Measurements from ENCODE around the gene QSOX1. TPM values are rescaled to one million over a fixed set of nuclear protein-coding genes. Genes with fewer than 3 reads are reported as not detected.

The QSOX1 gene
- total RNA-seq, 1 experiment from 2014 or later: 192 TPM

DNA sequence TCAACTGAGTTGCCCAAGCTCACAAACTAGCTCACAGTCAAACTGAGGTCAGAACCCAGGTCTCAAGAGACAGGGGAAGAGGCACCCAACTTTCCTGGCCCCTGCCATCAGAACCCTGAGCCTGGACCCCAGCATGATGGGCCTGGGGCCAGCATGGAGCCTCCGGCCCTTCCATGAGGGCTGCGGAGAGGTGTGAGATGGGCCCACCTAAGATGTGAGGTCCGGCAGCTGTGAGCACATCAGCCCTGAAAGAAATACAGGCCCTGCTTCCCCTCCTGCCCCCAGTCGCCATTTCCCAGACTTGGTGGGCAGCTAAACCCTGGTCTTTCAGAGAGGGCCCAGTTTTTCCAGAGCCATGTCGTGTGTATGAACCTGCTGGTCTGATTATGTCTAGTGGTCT, 30.6 kb downstream of the QSOX1 start:
- no peak overlapping the region for H3K9ac ChIP-seq (ENCODE audit: low read length)
- no peaks in the 10 kb centered on the region for H3K9me3 ChIP-seq (ENCODE audit: low read length)
- H3K27ac ChIP-seq (ENCODE audit: low read length): no peak overlapping the region
- BruUV-seq (replicated peaks): no TSS peak
- H3K9me2 ChIP-seq (replicated peaks; ENCODE audit: low read length): no peaks in the 10 kb centered on the region
- ATAC-seq (no peak), DNase-seq (no peak)
- H3K27me3 ChIP-seq (ENCODE audit: low read length): no peaks in the 10 kb centered on the region
- peaks cover 59% of the 10 kb centered on the region for H3K36me3 ChIP-seq (ENCODE audit: low read depth, low read length)
- TF ChIP-seq EZH2 (IDR thresholded peaks at IDR 0.05; ENCODE audit: low read length, unreplicated experiment) (no peak), EZH2phosphoT487 (IDR thresholded peaks at IDR 0.05; ENCODE audit: borderline replicate concordance, low read length) (no peak)
- TF ChIP-seq, protein P1, sequence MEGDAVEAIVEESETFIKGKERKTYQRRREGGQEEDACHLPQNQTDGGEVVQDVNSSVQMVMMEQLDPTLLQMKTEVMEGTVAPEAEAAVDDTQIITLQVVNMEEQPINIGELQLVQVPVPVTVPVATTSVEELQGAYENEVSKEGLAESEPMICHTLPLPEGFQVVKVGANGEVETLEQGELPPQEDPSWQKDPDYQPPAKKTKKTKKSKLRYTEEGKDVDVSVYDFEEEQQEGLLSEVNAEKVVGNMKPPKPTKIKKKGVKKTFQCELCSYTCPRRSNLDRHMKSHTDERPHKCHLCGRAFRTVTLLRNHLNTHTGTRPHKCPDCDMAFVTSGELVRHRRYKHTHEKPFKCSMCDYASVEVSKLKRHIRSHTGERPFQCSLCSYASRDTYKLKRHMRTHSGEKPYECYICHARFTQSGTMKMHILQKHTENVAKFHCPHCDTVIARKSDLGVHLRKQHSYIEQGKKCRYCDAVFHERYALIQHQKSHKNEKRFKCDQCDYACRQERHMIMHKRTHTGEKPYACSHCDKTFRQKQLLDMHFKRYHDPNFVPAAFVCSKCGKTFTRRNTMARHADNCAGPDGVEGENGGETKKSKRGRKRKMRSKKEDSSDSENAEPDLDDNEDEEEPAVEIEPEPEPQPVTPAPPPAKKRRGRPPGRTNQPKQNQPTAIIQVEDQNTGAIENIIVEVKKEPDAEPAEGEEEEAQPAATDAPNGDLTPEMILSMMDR (conservative IDR thresholded peaks at IDR 0.05; ENCODE audit: low read depth, low read length): no peak
- H3K79me2 ChIP-seq (ENCODE audit: low read length): no peaks in the 10 kb centered on the region
- no peak overlapping the region for H2AFZ ChIP-seq (ENCODE audit: low read length)
- no peaks in the 10 kb centered on the region; the same call in 1 of the 2 replicates for H4K20me1 ChIP-seq (ENCODE audit: low read length)
- intact Hi-C loops (cut with micrococcal nuclease): no loop called here
- POLR2A ChIA-PET (ENCODE audit: unreplicated experiment): no interaction called here
- H3K4me1 ChIP-seq (ENCODE audit: insufficient read depth, low read length): no peaks in the 10 kb centered on the region
- no peaks in the 10 kb centered on the region for H3F3A ChIP-seq (ENCODE audit: low read length, unreplicated experiment)
- no peak overlapping the region for H3K4me2 ChIP-seq (ENCODE audit: low read length)
- no peak overlapping the region for H3K4me3 ChIP-seq (ENCODE audit: low read length)
- CTCF ChIA-PET: no interaction called here

DNA sequence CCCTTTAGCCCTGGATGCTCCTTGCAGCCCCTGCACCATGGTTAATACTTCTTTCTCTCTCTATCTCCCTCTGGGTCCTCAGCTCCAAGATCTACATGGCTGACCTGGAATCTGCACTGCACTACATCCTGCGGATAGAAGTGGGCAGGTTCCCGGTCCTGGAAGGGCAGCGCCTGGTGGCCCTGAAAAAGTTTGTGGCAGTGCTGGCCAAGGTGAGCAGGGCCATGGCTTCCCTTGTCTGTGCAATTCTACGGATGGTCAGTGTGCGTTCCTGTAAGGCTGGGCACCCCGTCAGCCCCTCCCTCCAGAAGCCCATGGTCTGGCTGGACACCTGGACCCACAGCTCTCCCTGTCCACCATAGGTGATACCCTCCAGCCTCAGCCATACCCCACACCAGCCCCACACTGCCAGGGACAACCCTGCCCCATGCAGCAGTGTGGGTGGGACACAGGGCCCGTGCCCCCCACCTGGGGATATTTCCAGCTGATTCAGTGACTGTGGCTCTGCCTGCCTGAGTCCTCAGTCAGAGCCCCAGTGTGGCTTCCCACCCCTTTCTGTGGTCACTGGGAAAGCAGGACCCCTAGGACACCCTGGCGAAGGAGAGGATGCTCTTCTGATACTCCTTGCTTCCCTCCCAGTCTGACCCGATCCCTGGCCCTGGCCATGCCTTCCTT, 31.4 kb downstream of the QSOX1 start:
- Histone ChIP-seq H3K9me2 (replicated peaks; ENCODE audit: low read length) (no peaks in the 10 kb centered on the region), H2AFZ (ENCODE audit: low read length) (no peak overlapping the region), H3K27me3 (ENCODE audit: low read length) (no peaks in the 10 kb centered on the region), H3K36me3 (ENCODE audit: low read depth, low read length) (peaks cover 60% of the 10 kb centered on the region), H3K9ac (ENCODE audit: low read length) (no peak overlapping the region), H3K4me3 (ENCODE audit: low read length) (no peak overlapping the region), H3K4me1 (ENCODE audit: insufficient read depth, low read length) (no peaks in the 10 kb centered on the region), H3F3A (ENCODE audit: low read length, unreplicated experiment) (no peaks in the 10 kb centered on the region), H3K9me3 (ENCODE audit: low read length) (no peaks in the 10 kb centered on the region), H3K4me2 (ENCODE audit: low read length) (no peak overlapping the region), H3K79me2 (ENCODE audit: low read length) (no peaks in the 10 kb centered on the region), H3K27ac (ENCODE audit: low read length) (no peak overlapping the region), H4K20me1 (ENCODE audit: low read length) (no peaks in the 10 kb centered on the region; the same call in 1 of the 2 replicates)
- no peak; the same call in 1 of the 2 replicates for ATAC-seq
- DNase-seq: no peak
- POLR2A ChIA-PET (ENCODE audit: unreplicated experiment): no interaction called here
- TF ChIP-seq EZH2phosphoT487 (IDR thresholded peaks at IDR 0.05; ENCODE audit: borderline replicate concordance, low read length) (no peak), EZH2 (IDR thresholded peaks at IDR 0.05; ENCODE audit: low read length, unreplicated experiment) (no peak)
- TF ChIP-seq, protein P1 (conservative IDR thresholded peaks at IDR 0.05; ENCODE audit: low read depth, low read length): no peak
- BruUV-seq (replicated peaks): no TSS peak
- intact Hi-C loops (cut with micrococcal nuclease): no loop called here
- CTCF ChIA-PET: no interaction called here

DNA sequence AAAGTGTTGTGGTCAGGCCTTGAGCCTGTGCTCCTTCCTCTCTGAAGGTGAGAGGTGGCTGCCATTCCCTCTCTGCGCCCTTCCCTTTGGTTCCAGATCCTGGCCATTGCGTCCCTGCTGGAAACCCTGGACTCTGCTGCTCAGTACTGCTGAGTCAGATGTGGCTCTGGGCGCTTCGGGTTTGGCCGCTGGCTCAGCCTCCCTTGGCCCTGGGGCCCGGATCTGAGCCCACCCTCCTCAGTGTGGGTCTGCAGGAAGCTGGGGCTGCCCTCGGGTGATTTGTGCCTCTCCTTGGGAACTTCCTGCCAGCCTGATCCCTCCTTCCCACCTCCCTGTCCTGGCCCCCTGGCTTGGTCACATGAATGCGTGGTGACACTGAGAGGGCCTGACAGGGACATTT, 32.2 kb downstream of the QSOX1 start:
- H3K79me2 ChIP-seq (ENCODE audit: low read length): no peaks in the 10 kb centered on the region
- POLR2A ChIA-PET (ENCODE audit: unreplicated experiment): no interaction called here
- ATAC-seq (peak; percentile 7; the same call in 1 of the 2 replicates), DNase-seq (no peak)
- H3K4me1 ChIP-seq (ENCODE audit: insufficient read depth, low read length): no peaks in the 10 kb centered on the region
- BruUV-seq (replicated peaks): no TSS peak
- CTCF ChIA-PET: no interaction called here
- no peaks in the 10 kb centered on the region for H3K27me3 ChIP-seq (ENCODE audit: low read length)
- no peak overlapping the region for H3K4me3 ChIP-seq (ENCODE audit: low read length)
- H3K9me3 ChIP-seq (ENCODE audit: low read length): no peaks in the 10 kb centered on the region
- H3K27ac ChIP-seq (ENCODE audit: low read length): no peak overlapping the region
- no peak overlapping the region for H3K4me2 ChIP-seq (ENCODE audit: low read length)
- TF ChIP-seq, protein P1 (conservative IDR thresholded peaks at IDR 0.05; ENCODE audit: low read depth, low read length): no peak
- TF ChIP-seq EZH2 (IDR thresholded peaks at IDR 0.05; ENCODE audit: low read length, unreplicated experiment): no peak
- TF ChIP-seq EZH2phosphoT487 (IDR thresholded peaks at IDR 0.05; ENCODE audit: borderline replicate concordance, low read length): no peak
- H3K9ac ChIP-seq (ENCODE audit: low read length): no peak overlapping the region
- intact Hi-C loops (cut with micrococcal nuclease): no loop called here
- no peaks in the 10 kb centered on the region for H4K20me1 ChIP-seq (ENCODE audit: low read length)
- no peaks in the 10 kb centered on the region for H3F3A ChIP-seq (ENCODE audit: low read length, unreplicated experiment)
- H3K9me2 ChIP-seq (replicated peaks; ENCODE audit: low read length): no peaks in the 10 kb centered on the region
- H3K36me3 ChIP-seq (ENCODE audit: low read depth, low read length): peaks cover 56% of the 10 kb centered on the region
- no peak overlapping the region for H2AFZ ChIP-seq (ENCODE audit: low read length)

Measured in PC-3 (cell line).